Stimulated activated CD4-positive, alpha-beta T cell treated with anti-CD3 and anti-CD28 coated beads, Interleukin-12 subunit alpha, Interleukin-12 subunit beta, amount 100 ng/mL, for 24 hours (primary cell): ENCODE data around the gene IMPDH1.
A peak's percentile ranks its signal among the peaks of the same experiment; 100 is the strongest.

Experiments used
- DNase-seq, 2 experiments: peaks; one replicate each; pipeline ENCODE4 v3.0.0-alpha.2; 2020; ENCODE audit warnings: low read depth in 2 of 2

Gene IMPDH1

GRCh38 chr7:128360359-128360678 is 49.5 kb downstream of the IMPDH1 start:
- no peak for DNase-seq

DNA sequence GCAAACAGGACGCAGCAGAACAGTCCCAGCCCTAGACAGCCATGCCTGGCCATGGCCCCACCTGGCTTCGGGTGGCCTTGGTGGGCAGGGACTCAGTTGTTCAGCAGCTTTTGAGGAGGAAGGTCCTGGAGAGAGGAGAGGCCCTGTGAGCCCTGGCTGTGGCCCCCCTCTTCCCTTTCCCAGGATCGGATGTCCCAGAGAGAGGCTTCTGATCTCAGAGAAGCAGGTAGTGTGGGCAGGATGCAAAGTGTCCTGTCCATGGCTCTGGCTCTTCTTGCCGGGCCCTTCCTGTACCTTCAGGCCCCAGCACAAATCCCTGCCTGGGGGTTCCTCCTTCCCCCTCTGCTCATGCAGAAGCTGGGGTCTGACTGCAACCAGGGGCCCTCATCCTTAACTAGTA is 49.8 kb downstream of the IMPDH1 start:
- no peak for DNase-seq

- DNase-seq: no peak
Measured at GRCh38 chr7:128359336-128359735, 50.4 kb downstream of the IMPDH1 start.

GRCh38 chr7:128358233-128358632 is 51.5 kb downstream of the IMPDH1 start:
- DNase-seq: no peak

GRCh38 chr7:128357217-128357613 is 52.6 kb downstream of the IMPDH1 start:
- DNase-seq: no peak

DNA sequence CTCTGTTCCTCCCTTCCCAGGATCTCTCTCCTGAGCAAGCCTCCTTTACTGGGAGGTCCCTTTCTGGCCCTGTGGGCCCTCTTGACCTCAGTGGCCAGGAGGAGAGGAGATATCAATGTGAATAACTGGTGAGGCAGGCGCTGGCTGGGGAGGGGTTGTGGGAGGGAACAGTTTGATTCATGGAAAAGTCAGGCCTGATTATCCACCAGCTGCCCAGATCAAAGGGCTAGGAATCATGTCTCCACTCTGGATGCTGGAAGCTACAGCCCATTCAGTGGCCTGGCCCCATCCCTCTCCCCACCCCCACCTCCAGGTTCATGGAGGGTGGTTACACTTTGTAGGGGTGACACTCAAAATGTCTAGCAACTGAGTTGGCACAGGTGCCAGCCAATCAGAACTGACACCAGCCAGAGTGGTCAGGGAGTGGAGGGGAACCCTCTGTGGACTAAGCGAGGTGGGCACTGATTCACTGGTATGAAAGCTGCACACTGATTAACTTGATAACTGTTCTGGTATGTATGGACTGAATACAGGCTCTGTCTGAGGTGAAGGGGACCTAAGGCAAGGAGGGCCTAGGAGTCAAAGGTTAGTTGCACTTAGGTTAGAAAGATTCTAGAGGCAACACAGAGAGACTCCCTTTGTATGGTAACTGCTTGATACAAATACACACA is 53.1 kb downstream of the IMPDH1 start:
- no peak for DNase-seq

DNA sequence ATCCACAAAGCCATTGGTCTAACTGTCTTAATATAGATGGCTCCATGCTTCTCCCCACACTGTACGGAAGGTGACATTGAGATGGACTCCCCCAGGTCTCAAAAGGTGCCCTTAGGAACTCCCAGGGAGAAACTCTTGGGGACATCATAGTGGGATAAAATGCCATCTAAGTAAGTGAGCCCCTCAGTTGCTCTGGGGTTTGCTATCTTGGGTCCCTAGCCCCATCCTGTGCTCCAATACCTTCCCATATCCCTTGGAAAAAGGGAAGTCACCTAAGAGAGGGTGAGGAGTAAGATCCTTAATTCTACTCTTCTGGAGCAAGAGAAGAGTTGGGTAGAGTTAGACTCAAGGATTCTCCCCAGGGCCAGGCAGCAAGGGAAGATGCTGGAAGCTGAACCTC is 56.2 kb downstream of the IMPDH1 start:
- DNase-seq: no peak

- DNase-seq: no peak
Measured at GRCh38 chr7:128353189-128353588, 56.6 kb downstream of the IMPDH1 start.

DNA sequence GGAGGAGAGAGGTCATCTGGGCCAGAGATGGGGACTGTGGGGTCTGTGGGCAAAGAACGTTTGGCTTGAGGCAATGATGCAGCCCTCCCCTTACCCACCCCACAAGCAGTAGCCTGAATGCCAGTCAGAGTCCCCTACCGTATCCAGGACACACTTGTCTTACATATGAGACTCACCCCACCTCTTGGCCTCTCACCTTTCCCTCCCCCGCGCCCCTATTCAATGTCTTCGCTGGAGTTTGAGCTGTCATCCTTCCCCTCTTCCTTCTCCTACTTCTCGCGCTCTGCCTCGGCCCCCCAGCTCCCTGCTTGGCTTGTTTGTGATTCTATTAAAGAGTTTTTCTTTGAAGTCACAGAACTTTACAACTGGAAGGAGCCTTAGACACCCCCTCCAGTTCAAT is 57.1 kb downstream of the IMPDH1 start:
- no peak for DNase-seq

DNA sequence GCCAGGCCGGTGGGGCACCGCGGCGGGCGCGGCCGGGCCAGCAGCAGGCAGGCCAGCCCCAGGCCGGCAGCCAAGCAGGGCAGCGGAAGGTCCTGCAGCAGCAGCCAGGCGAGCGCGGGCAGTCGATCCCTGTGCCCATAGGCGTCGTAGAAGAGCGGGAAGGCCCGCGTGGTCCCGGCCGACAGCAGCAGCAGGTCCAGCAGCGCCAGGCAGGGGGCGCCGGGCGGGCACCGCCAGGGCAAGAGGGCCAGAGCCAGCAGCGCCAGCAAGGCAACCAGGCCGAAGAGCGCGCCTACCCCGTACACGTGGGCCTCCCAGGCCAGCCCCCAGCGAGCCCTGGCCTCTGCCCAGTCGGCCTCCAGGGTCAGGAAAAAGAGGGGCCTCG is 57.6 kb downstream of the IMPDH1 start:
- no peak for DNase-seq

DNA sequence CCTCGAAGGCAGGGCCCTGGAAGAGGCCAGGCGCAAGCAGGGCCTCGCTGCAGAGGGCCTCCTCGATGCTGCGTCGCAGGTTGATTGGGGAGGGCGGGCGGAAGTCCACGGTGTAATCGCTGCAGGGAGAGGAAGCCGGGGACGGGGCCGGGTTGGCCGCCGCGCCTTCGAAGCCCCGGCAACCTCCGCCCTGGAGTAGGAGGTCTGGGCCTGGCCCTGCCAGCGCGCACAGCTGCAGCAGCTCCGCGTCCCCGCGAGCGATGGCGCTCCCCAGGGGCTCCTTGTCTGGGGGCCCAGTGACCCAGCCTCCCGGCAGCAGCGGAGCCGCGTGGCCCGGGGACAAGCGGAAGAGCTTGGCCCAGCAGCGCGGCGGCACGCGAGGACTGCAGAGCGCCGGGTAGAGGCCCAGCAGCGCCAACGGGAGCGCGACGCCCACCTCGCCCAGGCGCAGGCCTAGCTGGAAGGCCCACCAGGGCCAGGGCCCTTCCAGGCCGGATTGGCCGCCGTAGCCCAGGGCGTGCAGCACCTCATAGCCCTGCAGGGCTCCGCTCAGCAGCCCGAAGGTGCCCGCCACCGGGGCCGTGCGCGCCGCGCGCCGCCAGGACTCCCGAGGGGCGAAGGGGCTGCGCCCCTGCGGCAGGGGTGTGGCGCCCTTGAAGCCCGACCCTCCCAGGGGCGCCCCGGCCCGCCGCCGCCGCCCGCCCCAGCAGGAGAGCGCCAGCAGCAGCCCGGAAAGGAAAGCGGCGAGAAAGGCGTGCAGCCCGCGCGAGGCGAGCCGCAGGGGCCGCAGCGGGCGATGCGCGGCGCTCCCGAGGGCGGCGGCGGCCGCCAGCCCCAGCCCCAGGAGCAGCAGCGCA is 58.3 kb downstream of the IMPDH1 start:
- no peak for DNase-seq

DNA sequence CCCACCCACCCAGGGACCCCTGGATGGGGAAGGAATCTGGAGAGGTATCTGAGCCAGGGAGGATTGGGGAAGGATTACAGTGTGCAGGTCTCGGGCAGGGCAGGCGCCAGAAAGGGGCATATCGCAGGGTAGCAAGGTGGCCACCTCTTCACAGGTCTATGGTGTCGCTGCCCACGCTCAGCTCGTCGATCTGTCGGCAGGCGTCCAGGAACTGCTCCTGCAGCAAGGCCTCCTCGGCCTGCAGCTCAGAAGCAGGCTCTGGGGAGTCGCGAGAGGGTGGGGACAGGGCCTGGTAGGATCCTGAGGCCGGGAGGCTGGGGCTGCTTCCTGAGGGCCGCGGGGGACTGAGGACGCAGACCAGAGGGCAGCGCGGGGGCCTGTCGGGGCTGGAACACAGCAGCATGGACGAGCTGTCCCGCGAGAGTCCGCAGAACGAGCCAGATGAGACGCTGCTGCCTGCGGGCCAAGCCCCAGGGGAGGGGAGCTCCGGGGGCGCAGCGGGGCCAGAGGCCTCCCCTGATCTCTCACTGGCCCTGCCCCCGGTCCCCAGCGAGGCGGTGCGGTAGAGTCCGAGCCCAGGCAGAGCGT is 59.0 kb downstream of the IMPDH1 start:
- DNase-seq: no peak

GRCh38 chr7:128349466-128349825 is 60.3 kb downstream of the IMPDH1 start:
- DNase-seq: no peak

DNA sequence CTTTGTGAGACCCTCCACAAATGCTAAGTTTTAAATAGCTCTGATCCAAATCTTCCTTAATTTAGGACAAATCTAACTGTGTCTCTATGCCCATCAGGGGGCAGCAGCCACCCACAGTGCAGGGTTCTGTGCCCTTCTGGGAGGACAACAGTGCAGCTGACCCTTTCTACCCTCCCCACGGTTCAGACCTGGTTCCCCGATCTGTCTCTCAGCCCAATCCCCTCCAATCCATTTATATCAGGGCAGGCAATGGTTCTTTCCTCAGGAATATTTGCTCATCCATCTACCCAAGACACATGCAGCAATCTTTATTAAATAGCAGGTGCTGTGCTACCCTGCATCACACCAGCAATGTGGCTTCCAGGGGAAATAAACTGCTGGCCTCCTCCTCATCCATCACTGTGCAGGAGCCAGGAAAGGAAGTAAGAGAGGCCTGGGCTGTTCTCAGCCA is 62.1 kb downstream of the IMPDH1 start:
- DNase-seq: peak; percentile 32 to 43

DNA sequence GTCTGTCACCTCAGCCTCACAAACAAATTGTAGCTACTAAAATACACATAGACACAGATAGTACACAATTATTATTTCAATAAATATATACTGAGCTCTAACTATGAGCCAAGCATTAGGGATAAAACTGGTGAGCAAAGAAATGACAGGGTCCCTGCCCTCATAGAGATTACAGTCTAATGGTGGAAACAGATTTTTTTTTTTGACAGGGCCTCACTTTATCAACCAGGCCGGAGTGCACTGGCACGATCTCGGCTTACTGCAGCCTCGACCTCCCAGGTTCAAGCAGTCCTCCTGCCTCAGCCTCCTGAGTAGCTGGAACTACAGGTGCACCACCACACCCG is 65.4 kb downstream of the IMPDH1 start:
- DNase-seq: no peak

DNA sequence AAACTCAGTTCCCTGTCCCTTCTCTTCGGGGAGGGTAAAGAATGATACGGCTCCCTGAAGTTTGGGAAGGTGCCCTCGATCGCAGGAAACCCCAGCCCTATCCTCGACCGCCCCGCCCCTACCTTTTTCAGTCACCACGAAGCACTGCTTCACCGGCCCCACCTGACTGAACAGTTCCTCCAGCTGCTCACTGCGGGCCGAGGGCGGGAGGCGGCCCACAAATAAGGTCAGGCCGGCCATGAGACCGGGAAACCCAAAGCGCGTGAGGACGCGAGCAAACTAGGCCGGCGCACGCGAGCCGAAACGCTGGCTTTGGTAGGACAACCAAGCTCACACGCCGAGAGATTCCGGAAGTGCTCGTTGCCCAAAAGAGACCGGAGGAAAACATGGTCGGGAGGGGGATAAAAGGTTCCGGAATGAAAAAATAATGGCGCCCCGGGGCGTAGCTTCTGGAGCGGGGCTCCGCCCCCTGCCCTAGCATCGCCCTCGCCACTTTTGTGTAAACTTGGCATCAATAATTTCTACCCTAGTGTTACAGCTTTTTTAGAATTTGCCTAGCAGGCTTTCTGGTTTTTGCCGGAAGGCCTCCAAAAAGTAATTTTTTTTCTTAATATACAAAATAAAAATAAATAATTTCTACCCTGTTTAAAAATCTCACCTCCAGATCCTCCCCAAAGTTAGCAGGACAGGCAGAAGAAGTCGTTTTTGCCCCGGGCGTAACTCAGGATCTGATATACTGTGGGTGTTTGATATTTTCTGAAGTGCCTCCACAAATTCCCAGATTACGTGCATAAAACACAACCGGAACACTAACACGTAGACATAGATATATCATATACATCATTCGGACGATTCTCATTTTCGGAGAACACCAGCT is 66.0 kb downstream of the IMPDH1 start, which contains the start of gene RBM28:
Gene RBM28, minus strand, starts transcription at position 355 of the 877 bp plus-strand sequence. Its CDS starts 115 bp downstream, at position 240.
- DNase-seq: peak; percentile 74 to 77
